H9 (cell line): ENCODE measurements around the gene TMEM169. TPM values are rescaled to one million over a fixed set of nuclear protein-coding genes. Genes with fewer than 3 reads are reported as not detected.

Experiments used
- DNase-seq: peaks from one replicate; pipeline ENCODE4 v3.0.0-alpha.2; 2017
- H2AFZ ChIP-seq: one replicate; pipeline ENCODE4 v1.6.1; 2013; ENCODE audit warnings: mild to moderate bottlenecking, low read length, control low read depth, moderate library complexity
- H2AK5ac ChIP-seq: 2 replicates; pipeline ENCODE4 v1.6.1; 2013; ENCODE audit warnings: low read length, control low read depth, mixed read lengths; ENCODE audit not compliant: insufficient read length
- H2BK120ac ChIP-seq: one replicate; pipeline ENCODE4 v1.6.1; 2013; ENCODE audit warnings: low read depth, mild to moderate bottlenecking, low read length, control low read depth, inconsistent platforms; ENCODE audit not compliant: poor library complexity, severe bottlenecking
- H2BK12ac ChIP-seq: 2 replicates; pipeline ENCODE4 v1.6.1; 2013; ENCODE audit warnings: low read length, control low read depth, mixed read lengths, low read depth; ENCODE audit not compliant: insufficient read length
- H2BK15ac ChIP-seq: 2 replicates; pipeline ENCODE4 v1.6.1; 2013; ENCODE audit warnings: low read depth, low read length, control low read depth
- H2BK20ac ChIP-seq: one replicate; pipeline ENCODE4 v1.6.1; 2013; ENCODE audit warnings: low read depth, mild to moderate bottlenecking, low read length, control low read depth, inconsistent platforms; ENCODE audit not compliant: poor library complexity, severe bottlenecking
- H2BK5ac ChIP-seq: 2 replicates; pipeline ENCODE4 v1.6.1; 2013; ENCODE audit warnings: low read length, control low read depth, mixed read lengths; ENCODE audit not compliant: insufficient read length
- H3K14ac ChIP-seq: 2 replicates; pipeline ENCODE4 v1.6.1; 2013; ENCODE audit warnings: low read length, control low read depth; ENCODE audit not compliant: insufficient read depth
- H3K18ac ChIP-seq: 2 replicates; pipeline ENCODE4 v1.6.1; 2013; ENCODE audit warnings: low read depth, mild to moderate bottlenecking, mixed read lengths, low read length, control low read depth; ENCODE audit not compliant: insufficient read length
- H3K23ac ChIP-seq: 2 replicates; pipeline ENCODE4 v1.6.1; 2013; ENCODE audit warnings: low read length, control low read depth, mixed read lengths, low read depth; ENCODE audit not compliant: insufficient read length
- H3K23me2 ChIP-seq: 2 replicates; pipeline ENCODE4 v1.6.1; 2013; ENCODE audit warnings: low read depth, mild to moderate bottlenecking, mixed read lengths, low read length, control low read depth; ENCODE audit not compliant: insufficient read length, poor library complexity, severe bottlenecking
- H3K27ac ChIP-seq: 2 replicates; pipeline ENCODE4 v1.5.1; 2013; ENCODE audit warnings: low read length, control low read depth, mixed read lengths, low read depth; ENCODE audit not compliant: insufficient read length
- H3K27me3 ChIP-seq: 2 replicates; pipeline ENCODE4 v1.6.1; 2013; ENCODE audit warnings: low read length, control low read depth, inconsistent platforms; ENCODE audit not compliant: insufficient read depth
- H3K4ac ChIP-seq: 2 replicates; pipeline ENCODE4 v1.6.1; 2013; ENCODE audit warnings: low read depth, mild to moderate bottlenecking, control low read depth, inconsistent platforms, low read length, moderate library complexity
- H3K4me1 ChIP-seq: 2 replicates; pipeline ENCODE4 v1.6.1; 2013; ENCODE audit warnings: low read length, control low read depth, inconsistent platforms; ENCODE audit not compliant: insufficient read depth
- H3K4me2 ChIP-seq: 2 replicates; pipeline ENCODE4 v1.6.1; 2013; ENCODE audit warnings: low read length, control low read depth, mixed read lengths; ENCODE audit not compliant: insufficient read length, insufficient read depth
- H3K56ac ChIP-seq: 2 replicates; pipeline ENCODE4 v1.6.1; 2013; ENCODE audit warnings: low read depth, mild to moderate bottlenecking, mixed read lengths, low read length, control low read depth; ENCODE audit not compliant: insufficient read length
- H3K79me1 ChIP-seq: 2 replicates; pipeline ENCODE4 v1.6.1; 2013; ENCODE audit warnings: low read depth, mild to moderate bottlenecking, moderate library complexity, low read length, control low read depth, inconsistent platforms; ENCODE audit not compliant: insufficient read depth, poor library complexity, severe bottlenecking
- H3K79me2 ChIP-seq: 2 replicates; pipeline ENCODE4 v1.6.1; 2013; ENCODE audit warnings: low read length, control low read depth, inconsistent platforms; ENCODE audit not compliant: insufficient read depth
- H3K9ac ChIP-seq: 2 replicates; pipeline ENCODE4 v1.6.1; 2013; ENCODE audit warnings: low read length, control low read depth, mixed read lengths; ENCODE audit not compliant: insufficient read length; ENCODE audit errors: extremely low read depth
- H3K9me3 ChIP-seq: one replicate; pipeline ENCODE4 v1.6.1; 2013; ENCODE audit warnings: low read depth, low read length, inconsistent platforms; ENCODE audit not compliant: control insufficient read depth
- H3T11ph ChIP-seq: one replicate; pipeline ENCODE4 v1.6.1; 2013; ENCODE audit warnings: mild to moderate bottlenecking, low read length, control low read depth, inconsistent platforms
- H4K20me1 ChIP-seq: one replicate; pipeline ENCODE4 v1.6.1; 2013; ENCODE audit not compliant: control insufficient read depth, insufficient read length, insufficient read depth
- H4K5ac ChIP-seq: 2 replicates; pipeline ENCODE4 v1.6.1; 2013; ENCODE audit warnings: low read depth, mild to moderate bottlenecking, mixed read lengths, low read length, control low read depth; ENCODE audit not compliant: insufficient read length
- H4K8ac ChIP-seq: replicated peaks from 2 replicates; pipeline ENCODE4 v1.6.1; 2013; ENCODE audit warnings: low read length, control low read depth, mixed read lengths, low read depth; ENCODE audit not compliant: insufficient read length
- H4K91ac ChIP-seq: 2 replicates; pipeline ENCODE4 v1.6.1; 2013; ENCODE audit warnings: low read depth, mild to moderate bottlenecking, moderate library complexity, mixed read lengths, low read length, control low read depth; ENCODE audit not compliant: insufficient read length
- H3K27ac Mint-ChIP-seq, 3 experiments: 2 replicates in 2 of 3; 3 replicates in 1 of 3; pipeline ENCODE4 v1.8.0; 2020 to 2021; ENCODE audit warnings: mixed read lengths in 3 of 3, mild to moderate bottlenecking in 1 of 3, moderate library complexity in 1 of 3
- H3K27me3 Mint-ChIP-seq: 2 replicates; pipeline ENCODE4 v1.8.0; 2021; ENCODE audit warnings: low read depth, mild to moderate bottlenecking, moderate library complexity, mixed read lengths
- H3K36me3 Mint-ChIP-seq, 3 experiments: 2 replicates in 2 of 3; 3 replicates in 1 of 3; pipeline ENCODE4 v1.8.0; 2020 to 2021; ENCODE audit warnings: low read depth in 3 of 3, mixed read lengths in 3 of 3; ENCODE audit not compliant: insufficient read depth in 1 of 3
- H3K4me1 Mint-ChIP-seq, 2 experiments: 2 replicates each; pipeline ENCODE4 v1.8.0; 2020; ENCODE audit warnings: mixed read lengths in 2 of 2
- H3K4me3 Mint-ChIP-seq, 2 experiments: 2 replicates in 1 of 2; 3 replicates in 1 of 2; pipeline ENCODE4 v1.8.0; 2020 to 2021; ENCODE audit warnings: mild to moderate bottlenecking in 2 of 2, mixed read lengths in 2 of 2, moderate library complexity in 1 of 2
- H3K9me3 Mint-ChIP-seq, 2 experiments: 2 replicates in 1 of 2; 3 replicates in 1 of 2; pipeline ENCODE4 v1.8.0; 2020; ENCODE audit warnings: mild to moderate bottlenecking in 2 of 2, mixed read lengths in 2 of 2, moderate library complexity in 1 of 2
- WGBS: extraction: QIAGEN DNeasy Blood & Tissue Kit; methylation state at CpG from one replicate; pipeline ENCODE4 v1.1.7; 2013; ENCODE audit warnings: missing lambda C conversion rate, low lambda C conversion rate, mixed read lengths; ENCODE audit not compliant: insufficient read length; ENCODE audit errors: extremely low coverage; 5-methylcytosine and 5-hydroxymethylcytosine counted together
- total RNA-seq: library from RNA; stranded (reverse); gene quantifications from 2 replicates; pipeline ENCODE4 v1.2.1, GENCODE V29; 2021
- TF ChIP-seq, protein P1 (sequence below): fragments of 200-600 bp; sonication (generic); conservative IDR thresholded peaks from 3 replicates; pipeline ENCODE4 v1.8.0; 2021; ENCODE audit warnings: antibody characterized with exemption, mild to moderate bottlenecking

Gene TMEM169
- total RNA-seq, 1 experiment from 2014 or later = 1.0 TPM

DNA sequence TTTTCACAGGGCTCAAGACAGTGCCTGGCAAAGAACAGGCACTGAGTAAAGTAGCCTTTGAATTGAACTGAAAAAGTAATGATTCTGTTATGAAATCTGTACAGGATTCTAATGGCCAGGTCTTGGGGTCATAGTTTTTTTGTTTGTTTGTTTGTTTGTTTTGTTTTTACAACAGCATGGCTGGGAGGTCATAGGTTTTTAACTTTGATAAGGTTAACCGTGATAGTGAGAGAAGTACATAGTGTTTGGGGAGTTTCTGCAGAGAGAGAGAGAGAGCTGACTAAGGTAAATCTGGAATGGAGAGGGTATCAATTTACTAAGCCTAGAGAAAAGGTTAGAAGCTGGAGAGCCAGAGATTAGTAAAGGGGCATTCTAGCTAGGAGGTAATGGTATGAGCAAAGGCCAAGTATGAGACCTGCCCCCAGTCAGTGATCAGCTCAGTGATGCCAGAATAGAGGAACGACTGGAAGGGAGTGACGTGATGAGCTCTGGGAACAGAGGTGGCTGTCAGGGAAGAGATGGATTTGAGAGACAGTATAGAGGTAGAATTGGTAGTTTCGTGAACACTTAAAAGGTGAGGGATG lies 53.3 kb downstream of the TMEM169 start:
- Histone ChIP-seq H2BK20ac (no peak overlapping the region), H2BK15ac (no peak overlapping the region), H3K18ac (no peak overlapping the region), H3K79me2 (peaks cover 2% of the 10 kb centered on the region), H3K23ac (no peak overlapping the region), H3K4me2 (no peak overlapping the region), H3T11ph (no peak overlapping the region), H4K5ac (no peak overlapping the region), H3K27me3 (no peaks in the 10 kb centered on the region), H2AFZ (no peak overlapping the region), H3K9me3 (no peaks in the 10 kb centered on the region), H2BK120ac (no peak overlapping the region), H3K14ac (no peak overlapping the region), H3K27ac (no peak overlapping the region), H3K23me2 (no peaks in the 10 kb centered on the region), H3K4me1 (no peaks in the 10 kb centered on the region), H4K91ac (no peak overlapping the region), H3K4ac (no peak overlapping the region), H3K56ac (no peak overlapping the region), H2AK5ac (no peak overlapping the region), H3K79me1 (no peaks in the 10 kb centered on the region), H3K9ac (no peak overlapping the region), H2BK12ac (no peak overlapping the region), H4K20me1 (no peaks in the 10 kb centered on the region), H2BK5ac (no peak overlapping the region), H4K8ac (no peak overlapping the region)
- H3K4me1 Mint-ChIP-seq = no peaks in the 10 kb centered on the region
- H3K36me3 Mint-ChIP-seq = peaks cover 78 to 96% (median 96%) of the 10 kb centered on the region in 3 experiments
- no peaks in the 10 kb centered on the region for H3K9me3 Mint-ChIP-seq
- TF ChIP-seq, protein P1, sequence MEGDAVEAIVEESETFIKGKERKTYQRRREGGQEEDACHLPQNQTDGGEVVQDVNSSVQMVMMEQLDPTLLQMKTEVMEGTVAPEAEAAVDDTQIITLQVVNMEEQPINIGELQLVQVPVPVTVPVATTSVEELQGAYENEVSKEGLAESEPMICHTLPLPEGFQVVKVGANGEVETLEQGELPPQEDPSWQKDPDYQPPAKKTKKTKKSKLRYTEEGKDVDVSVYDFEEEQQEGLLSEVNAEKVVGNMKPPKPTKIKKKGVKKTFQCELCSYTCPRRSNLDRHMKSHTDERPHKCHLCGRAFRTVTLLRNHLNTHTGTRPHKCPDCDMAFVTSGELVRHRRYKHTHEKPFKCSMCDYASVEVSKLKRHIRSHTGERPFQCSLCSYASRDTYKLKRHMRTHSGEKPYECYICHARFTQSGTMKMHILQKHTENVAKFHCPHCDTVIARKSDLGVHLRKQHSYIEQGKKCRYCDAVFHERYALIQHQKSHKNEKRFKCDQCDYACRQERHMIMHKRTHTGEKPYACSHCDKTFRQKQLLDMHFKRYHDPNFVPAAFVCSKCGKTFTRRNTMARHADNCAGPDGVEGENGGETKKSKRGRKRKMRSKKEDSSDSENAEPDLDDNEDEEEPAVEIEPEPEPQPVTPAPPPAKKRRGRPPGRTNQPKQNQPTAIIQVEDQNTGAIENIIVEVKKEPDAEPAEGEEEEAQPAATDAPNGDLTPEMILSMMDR = no peak
- no CpG with 5 or more reads among the region's 4 CpGs for WGBS
- DNase-seq = no peak
- no peaks in the 10 kb centered on the region for H3K27me3 Mint-ChIP-seq
- H3K4me3 Mint-ChIP-seq = no peak overlapping the region
- peak overlapping the region in 2 of 3 experiments; percentile 53 to 57; a peak in 4 of 7 replicates for H3K27ac Mint-ChIP-seq
